A549 treated with dexamethasone at 1 μM for 4 hours (cell line): Measurements from ENCODE around the gene CSNK2A2. TPM values are rescaled to one million over a fixed set of nuclear protein-coding genes. Genes with fewer than 3 reads are reported as not detected.

Experiments
- total RNA-seq: library from RNA; stranded (reverse); fragments of 200-300 nt; extraction: Qiagen RNA extraction; gene quantifications from 5 replicates; pipeline ENCODE4 v1.2.3, GENCODE V29; 2022

Gene CSNK2A2
- 60.6 to 70.8 TPM (median 65.1 TPM) in 5 replicates for total RNA-seq

GRCh38 chr16:58198022-58198683, at the start of gene CSNK2A2:
TSS of gene CSNK2A2 (minus strand) at chr16:58198106. CDS start at chr16:58197736, 370 bp downstream.

DNA sequence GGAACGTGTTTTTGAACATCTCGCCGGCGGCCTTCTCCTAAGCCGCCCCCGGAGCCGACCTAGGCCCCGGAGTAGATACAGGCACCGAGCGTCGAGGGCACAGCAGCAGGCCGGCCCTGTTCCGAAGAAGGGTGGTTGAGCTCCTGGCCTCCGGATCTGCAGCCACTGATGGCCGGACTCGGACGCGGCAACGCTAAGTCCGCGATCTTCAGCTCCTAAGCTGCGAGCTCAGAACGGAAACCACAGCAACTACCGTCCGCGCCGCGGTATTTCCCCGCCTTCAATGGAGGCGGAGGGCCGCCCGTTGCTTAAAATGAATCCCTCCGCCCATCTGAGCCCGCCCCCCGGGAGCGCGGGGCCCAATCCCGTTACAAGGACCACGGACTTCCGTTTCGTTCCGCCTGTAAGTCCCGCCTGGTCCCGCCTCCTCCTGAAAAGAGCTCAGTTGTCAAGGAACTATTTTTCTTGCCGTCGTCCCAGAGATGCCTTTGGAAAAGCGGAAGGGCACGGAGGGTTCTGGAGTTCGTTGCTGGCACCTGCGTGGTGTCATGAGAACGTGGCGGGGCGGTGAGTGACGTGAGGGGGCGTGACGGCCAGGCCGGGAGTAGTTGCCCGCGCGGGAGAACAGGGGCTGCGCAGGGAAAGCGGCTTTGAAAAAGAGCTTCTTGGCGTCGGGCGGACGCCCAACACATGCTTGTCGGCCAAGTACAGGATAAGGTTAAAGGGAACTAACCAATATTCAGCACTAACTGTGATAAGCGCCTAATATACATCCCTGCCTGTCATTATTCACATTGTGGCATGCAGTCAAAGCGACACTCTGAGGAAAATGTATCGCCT, 68.6 kb downstream of the CSNK2A2 start, which contains the start of gene CFAP20:
Gene CFAP20 (minus strand): TSS at position 285 of the 840 bp plus-strand sequence. CDS start 266 bp downstream, at position 19.

Other genes with a start within 250 kb of the CSNK2A2 start
- gene CNGB1, start 227.0 kb downstream of the CSNK2A2 start, total RNA-seq: 0.06 to 0.12 TPM (median 0.09 TPM) in 5 replicates
- 9.1 to 14.8 TPM (median 12.9 TPM) in 5 replicates for gene ZNF319, start 197.4 kb downstream of the CSNK2A2 start, total RNA-seq
- 74.0 to 84.9 TPM (median 81.9 TPM) in 5 replicates for gene USB1, start 196.7 kb downstream of the CSNK2A2 start, total RNA-seq
- 43.1 to 66.9 TPM (median 61.5 TPM) in 5 replicates for gene MMP15, start 172.4 kb downstream of the CSNK2A2 start, total RNA-seq
- 53.1 to 57.5 TPM (median 57.1 TPM) in 5 replicates for gene CFAP20, start 68.7 kb downstream of the CSNK2A2 start, total RNA-seq
- not detected in 5 replicates for gene PRSS54, start 96.9 kb upstream of the CSNK2A2 start, total RNA-seq
- 21.0 to 23.5 TPM (median 21.5 TPM) in 5 replicates for gene GINS3, start 194.4 kb upstream of the CSNK2A2 start, total RNA-seq